Testis (tissue), 3 donors: ENCODE measurements around the gene GSN. TPM values are rescaled to one million over a fixed set of nuclear protein-coding genes. Genes with fewer than 3 reads are reported as not detected.

Experiments used
- DNase-seq: peaks from one replicate; pipeline ENCODE4 v3.0.0-alpha.2; 2019
- H3K27ac ChIP-seq, 2 donors: fragments of 200-600 bp; sonication (generic); one replicate each; pipeline ENCODE4 v1.5.1; 2019
- H3K27me3 ChIP-seq: fragments of 200-600 bp; sonication (generic); one replicate; pipeline ENCODE4 v1.5.1; 2019
- H3K36me3 ChIP-seq: fragments of 200-600 bp; sonication (generic); one replicate; pipeline ENCODE4 v1.5.1; 2017; ENCODE audit warnings: low read depth; ENCODE audit errors: missing control alignments
- H3K4me1 ChIP-seq: fragments of 200-600 bp; sonication (generic); one replicate; pipeline ENCODE4 v1.5.1; 2019
- H3K4me3 ChIP-seq, 2 donors: fragments of 200-600 bp; sonication (generic); one replicate each; pipeline ENCODE4 v1.5.1; 2017 to 2019
- H3K9me3 ChIP-seq: fragments of 200-600 bp; sonication (generic); one replicate; pipeline ENCODE4 v1.5.1; 2017
- POLR2A ChIP-seq: fragments of 450-650 bp; IDR thresholded peaks from one replicate; pipeline ENCODE4 v1.6.1; 2017; ENCODE audit warnings: antibody characterized with exemption, mild to moderate bottlenecking, moderate library complexity
- WGBS, 2 donors: methylation state at CpG; one replicate each; pipeline ENCODE4 v1.1.5; 2018; 5-methylcytosine and 5-hydroxymethylcytosine counted together
- intact Hi-C: fragments of 100-400 bp; cut with DNase I; formaldehyde crosslinking; loops from one replicate; pipeline ENCODE4 v1.15.1; 2023; ENCODE audit warnings: low total_unique reads
- polyA plus RNA-seq: library from polyadenylated mRNA; stranded (reverse); fragments of 350-450 nt; fragmentation: Illumina TruSeq; extraction: RNeasy Lipid Tissue Mini Kit (QIAGEN cat#74804); gene quantifications from one replicate; pipeline ENCODE4 v1.2.3, GENCODE V29; 2014; ENCODE audit warnings: low read depth, low replicate concordance; ENCODE audit not compliant: insufficient read depth
- total RNA-seq, 2 donors: library from RNA; depleted of rRNA; stranded (reverse); fragments of >200 nt; gene quantifications; one replicate each; pipeline ENCODE4 v1.2.3, GENCODE V29; 2016
- TF ChIP-seq, protein P1 (sequence below), 3 experiments: fragments of 450-650 bp in 2 of 3; fragments of 200-600 bp in 1 of 3; sonication (generic) in 1 of 3; IDR thresholded peaks; one replicate each; pipeline ENCODE4 v1.5.1; 2016 to 2019; ENCODE audit warnings: antibody characterized with exemption in 3 of 3, mild to moderate bottlenecking in 2 of 3, moderate library complexity in 1 of 3

Gene GSN
- total and polyA plus RNA-seq, 3 donors from 2014 or later: 206 to 392 (median 356) TPM

DNA sequence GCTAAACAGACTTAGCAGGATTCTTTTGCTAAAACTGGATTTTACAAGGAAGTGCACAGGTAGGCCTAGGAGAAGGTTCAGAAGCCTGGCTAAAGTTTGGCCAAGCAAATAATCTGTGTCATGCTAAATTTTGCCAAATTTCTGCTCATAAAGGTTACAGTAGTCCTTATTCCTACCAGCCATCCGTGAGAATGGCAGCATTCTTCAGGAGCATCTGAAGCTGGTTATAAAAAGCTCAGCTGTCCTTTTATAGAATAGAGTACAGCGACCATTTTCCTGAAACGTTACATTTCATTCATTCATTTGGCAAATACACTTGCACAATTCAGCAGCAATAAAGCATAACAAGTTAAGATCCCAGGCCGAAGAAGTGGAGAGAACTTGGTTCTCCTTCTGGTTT lies 6.9 kb downstream of the GSN start:
- no peak for DNase-seq
- intact Hi-C loops: loop anchor here (5.0 kb wide), 1 partner anchor 97 kb away; the partner anchor contains the start of gene STOM
- H3K36me3 ChIP-seq: no peaks in the 10 kb centered on the region
- no peak overlapping the region for H3K27ac ChIP-seq
- 57 to 70% methylated on average over 4 of the region's 4 CpGs for whole genome bisulfite sequencing, 2 donors
- H3K4me3 ChIP-seq: no peak overlapping the region
- H3K27me3 ChIP-seq: no peaks in the 10 kb centered on the region
- no peaks in the 10 kb centered on the region for H3K9me3 ChIP-seq
- no peak for TF ChIP-seq POLR2A
- TF ChIP-seq, protein P1, sequence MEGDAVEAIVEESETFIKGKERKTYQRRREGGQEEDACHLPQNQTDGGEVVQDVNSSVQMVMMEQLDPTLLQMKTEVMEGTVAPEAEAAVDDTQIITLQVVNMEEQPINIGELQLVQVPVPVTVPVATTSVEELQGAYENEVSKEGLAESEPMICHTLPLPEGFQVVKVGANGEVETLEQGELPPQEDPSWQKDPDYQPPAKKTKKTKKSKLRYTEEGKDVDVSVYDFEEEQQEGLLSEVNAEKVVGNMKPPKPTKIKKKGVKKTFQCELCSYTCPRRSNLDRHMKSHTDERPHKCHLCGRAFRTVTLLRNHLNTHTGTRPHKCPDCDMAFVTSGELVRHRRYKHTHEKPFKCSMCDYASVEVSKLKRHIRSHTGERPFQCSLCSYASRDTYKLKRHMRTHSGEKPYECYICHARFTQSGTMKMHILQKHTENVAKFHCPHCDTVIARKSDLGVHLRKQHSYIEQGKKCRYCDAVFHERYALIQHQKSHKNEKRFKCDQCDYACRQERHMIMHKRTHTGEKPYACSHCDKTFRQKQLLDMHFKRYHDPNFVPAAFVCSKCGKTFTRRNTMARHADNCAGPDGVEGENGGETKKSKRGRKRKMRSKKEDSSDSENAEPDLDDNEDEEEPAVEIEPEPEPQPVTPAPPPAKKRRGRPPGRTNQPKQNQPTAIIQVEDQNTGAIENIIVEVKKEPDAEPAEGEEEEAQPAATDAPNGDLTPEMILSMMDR (IDR thresholded peaks at IDR 0.05): no peak
- H3K4me1 ChIP-seq: peaks cover 42% of the 10 kb centered on the region

DNA sequence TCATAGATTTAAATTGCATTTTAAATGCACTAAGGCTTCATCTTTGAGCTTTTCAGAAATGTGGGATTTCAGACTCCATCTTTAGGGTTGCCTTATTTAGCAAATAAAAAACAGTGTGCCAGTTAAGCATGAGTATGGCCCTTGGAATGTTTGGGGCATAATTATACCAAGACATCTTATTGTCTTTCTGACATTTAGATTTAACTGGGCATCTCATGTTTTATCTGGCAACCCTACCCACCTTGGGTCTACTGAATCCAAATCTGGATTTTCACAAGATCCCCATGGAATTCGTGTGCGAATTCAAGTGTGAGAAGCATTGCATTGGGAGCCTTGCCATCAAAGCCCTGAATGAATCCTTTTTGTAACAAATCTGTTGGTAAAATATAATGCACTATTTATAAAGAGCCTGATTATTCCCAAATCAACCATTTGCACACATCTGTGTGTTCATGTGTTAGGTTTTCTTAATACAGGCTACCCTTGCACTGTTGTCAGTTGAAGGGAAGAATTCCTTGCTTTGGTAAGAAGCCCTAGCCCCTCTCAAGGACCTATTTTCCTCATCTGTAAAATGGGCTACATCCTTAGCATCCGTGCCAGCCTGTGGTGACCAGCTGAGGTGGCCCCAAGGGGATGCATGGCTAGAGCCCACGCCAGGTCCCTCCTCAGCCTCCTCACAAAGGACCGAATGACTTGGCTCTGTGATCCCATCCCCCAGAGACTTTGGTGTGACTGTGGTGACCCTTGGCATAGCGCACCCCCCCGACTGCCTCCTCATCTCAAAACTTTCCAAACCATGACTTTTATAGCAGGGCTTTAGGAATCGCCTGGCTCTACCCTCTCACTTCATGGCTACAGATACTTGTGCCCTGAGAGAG lies 8.1 kb downstream of the GSN start:
- no peaks in the 10 kb centered on the region for H3K36me3 ChIP-seq
- no peaks in the 10 kb centered on the region for H3K27me3 ChIP-seq
- WGBS, 2 donors: 62 to 77% methylated on average over 8 of the region's 8 CpGs
- TF ChIP-seq, protein P1 (IDR thresholded peaks at IDR 0.05): no peak
- TF ChIP-seq POLR2A: no peak
- intact Hi-C loops: loop anchor here (5.0 kb wide), 1 partner anchor 96 kb away; the partner anchor contains the start of gene STOM
- no peaks in the 10 kb centered on the region for H3K9me3 ChIP-seq
- H3K4me1 ChIP-seq: peaks cover 46% of the 10 kb centered on the region
- no peak overlapping the region for H3K27ac ChIP-seq
- no peak for DNase-seq
- no peak overlapping the region for H3K4me3 ChIP-seq

DNA sequence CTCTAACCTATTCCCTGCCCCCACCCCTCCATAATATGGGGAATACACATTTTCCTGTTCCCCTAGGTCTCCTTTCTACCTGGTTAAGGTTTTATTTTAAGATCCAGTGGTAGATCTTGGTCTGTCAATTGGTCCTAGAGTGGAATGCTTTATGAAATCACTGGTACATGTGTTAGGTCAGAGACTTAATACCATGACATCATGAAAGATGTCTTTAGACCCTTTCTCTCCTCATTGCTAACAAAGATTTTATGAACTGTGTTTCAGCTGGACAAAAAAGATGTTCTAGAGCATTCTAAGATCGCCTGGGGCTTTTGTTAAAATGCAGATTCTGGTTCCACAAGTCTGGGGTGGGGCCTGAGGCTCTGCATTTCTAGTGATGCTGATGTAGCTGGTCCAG lies 9.1 kb downstream of the GSN start:
- Histone ChIP-seq H3K36me3 (no peaks in the 10 kb centered on the region), H3K4me3 (no peak overlapping the region), H3K27me3 (no peaks in the 10 kb centered on the region), H3K9me3 (no peaks in the 10 kb centered on the region), H3K27ac (peak overlapping the region in 1 of 2 donors; percentile 94), H3K4me1 (peaks cover 48% of the 10 kb centered on the region)
- TF ChIP-seq, protein P1 (IDR thresholded peaks at IDR 0.05): no peak
- no peak for TF ChIP-seq POLR2A
- 82 to 100% methylated on average over 1 of the region's 1 CpG for WGBS, 2 donors
- no peak for DNase-seq
- intact Hi-C loops: loop anchor here (5.0 kb wide), 1 partner anchor 95 kb away; the partner anchor contains the start of gene STOM

DNA sequence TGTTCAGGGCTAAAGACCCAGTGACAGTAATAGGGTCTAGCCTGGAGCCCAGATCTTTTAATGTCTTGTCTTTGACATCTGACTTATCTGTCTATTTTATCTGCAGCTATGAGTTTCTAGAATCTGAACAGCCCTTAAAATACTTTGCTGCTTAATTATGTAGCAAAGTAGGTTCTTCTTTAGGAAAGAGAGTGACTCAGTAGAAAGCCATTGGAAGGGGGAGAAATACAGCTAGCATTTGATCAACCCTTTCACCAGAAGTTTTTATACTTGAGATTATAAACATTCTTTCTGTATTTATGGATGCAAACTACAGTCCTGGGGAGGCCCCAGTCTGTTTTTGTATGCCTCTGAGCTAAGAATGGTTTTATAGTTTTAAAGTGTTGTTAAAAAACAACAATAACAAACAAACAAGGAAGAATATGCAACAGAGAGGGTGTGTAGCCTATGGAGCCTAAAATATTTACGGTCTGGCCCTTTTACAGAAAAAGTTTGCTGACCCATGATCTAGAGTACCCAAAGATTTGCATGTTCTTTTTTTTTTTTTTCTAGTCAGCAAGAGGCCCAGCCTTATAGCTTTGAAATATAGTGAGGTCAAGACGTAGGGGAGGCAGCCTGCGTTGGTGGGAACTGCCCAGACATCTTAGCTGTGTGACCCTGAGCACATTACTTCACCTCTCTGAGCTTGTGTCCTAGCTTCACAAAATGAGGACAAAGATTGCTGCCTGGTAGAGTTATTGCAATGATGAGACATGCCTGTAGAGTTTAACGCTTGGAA lies 9.7 kb downstream of the GSN start:
- WGBS, 2 donors: 36 to 61% methylated on average over 4 of the region's 4 CpGs
- Histone ChIP-seq H3K4me3 (no peak overlapping the region), H3K9me3 (no peaks in the 10 kb centered on the region), H3K36me3 (no peaks in the 10 kb centered on the region), H3K27me3 (no peaks in the 10 kb centered on the region), H3K27ac (peak overlapping the region; percentile 71 to 94), H3K4me1 (peaks cover 52% of the 10 kb centered on the region)
- DNase-seq: no peak
- no peak for TF ChIP-seq POLR2A
- TF ChIP-seq, protein P1 (IDR thresholded peaks at IDR 0.05): no peak
- intact Hi-C loops: loop anchor here (5.0 kb wide), 1 partner anchor 95 kb away; the partner anchor contains the start of gene STOM
